BLaER1 treated with 17β-estradiol and CSF1 and Interleukin-3, amounts not matched to agents 10 nM and 100 nM (cell line): ENCODE results near the gene PIM3.
"Not testable (repeated sequence)": the region's sequence is repeated elsewhere in the genome, so short reads cannot be mapped to it uniquely, and the experiment has no call there.

Experiments used
- H3K27ac ChIP-seq, 11 experiments: shearing (Covaris generic); formaldehyde crosslinking; 2 replicates each; pipeline ENCODE4 v1.8.1; 2022
- H3K27me3 ChIP-seq, 11 experiments: shearing (Covaris generic); formaldehyde crosslinking; 2 replicates each; pipeline ENCODE4 v1.8.1; 2022
- H3K36me3 ChIP-seq, 11 experiments: shearing (Covaris generic); formaldehyde crosslinking; 2 replicates each; pipeline ENCODE4 v1.8.1; 2022
- H3K4me1 ChIP-seq, 10 experiments: shearing (Covaris generic); formaldehyde crosslinking; 2 replicates each; pipeline ENCODE4 v1.8.1; 2022
- H3K4me2 ChIP-seq, 11 experiments: shearing (Covaris generic); formaldehyde crosslinking; 2 replicates each; pipeline ENCODE4 v1.8.1; 2022
- H3K4me3 ChIP-seq, 10 experiments: shearing (Covaris generic); formaldehyde crosslinking; 2 replicates each; pipeline ENCODE4 v1.8.1; 2022
- H3K9ac ChIP-seq, 11 experiments: shearing (Covaris generic); formaldehyde crosslinking; 2 replicates each; pipeline ENCODE4 v1.8.1; 2022
- H3K9me3 ChIP-seq, 11 experiments: shearing (Covaris generic); formaldehyde crosslinking; replicated peaks in 1 of 11; 2 replicates each; pipeline ENCODE4 v1.8.1; 2022
- H4K20me1 ChIP-seq, 11 experiments: shearing (Covaris generic); formaldehyde crosslinking; 2 replicates each; pipeline ENCODE4 v1.8.1; 2022
- Cebpa-rat ChIP-seq, 11 experiments: shearing (Covaris generic); IDR thresholded peaks; 2 replicates each; pipeline ENCODE4 v1.8.1; 2022

The PIM3 gene

GRCh38 chr22:49976439-49977175 lies 16.0 kb downstream of the PIM3 start:
- peaks cover 19 to 25% (median 22%) of the 10 kb centered on the region in 11 experiments for H3K9me3 ChIP-seq
- H4K20me1 ChIP-seq, result peaks cover 0 to 4% (median 0%) of the 10 kb centered on the region in 11 experiments; a peak in 2 of 22 replicates
- TF ChIP-seq Cebpa-rat (IDR thresholded peaks at IDR 0.05), result no peak
- peaks cover 5 to 12% (median 10%) of the 10 kb centered on the region in 11 experiments; a peak in 21 of 22 replicates for H3K27me3 ChIP-seq
- peaks cover 21 to 25% (median 23%) of the 10 kb centered on the region in 10 experiments for H3K4me1 ChIP-seq
- H3K36me3 ChIP-seq, result no peaks in the 10 kb centered on the region
- no peak overlapping the region for H3K9ac ChIP-seq
- peak overlapping the region in 2 of 11 experiments; percentile 38 to 55; a peak in 1 of 22 replicates for H3K27ac ChIP-seq
- H3K4me3 ChIP-seq, result no peak overlapping the region
- H3K4me2 ChIP-seq, result peak overlapping the region; percentile 33 to 74 (median 63); a peak in 17 of 22 replicates

DNA sequence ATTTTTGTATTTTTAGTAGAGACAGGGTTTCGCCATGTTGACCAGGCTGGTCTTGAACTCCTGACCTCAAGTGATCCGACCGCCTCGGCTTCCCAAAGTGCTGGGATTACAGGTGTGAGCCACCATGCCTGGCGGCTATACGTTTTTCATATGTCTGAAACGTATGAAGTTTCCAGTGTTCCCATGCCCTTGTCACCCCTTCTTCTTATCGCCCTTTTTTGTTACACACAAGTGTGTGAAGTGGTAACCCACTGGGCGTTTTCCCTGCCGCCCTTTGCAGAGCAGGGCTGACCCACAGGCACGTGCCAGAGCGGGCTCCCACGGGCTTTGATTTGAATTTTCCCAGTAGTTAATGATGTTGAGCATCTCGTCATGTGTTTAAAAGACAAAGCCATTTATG lies 17.0 kb downstream of the PIM3 start:
- Histone ChIP-seq H3K36me3 (no peaks in the 10 kb centered on the region), H3K27me3 (peaks cover 0 to 2% (median under 1%) of the 10 kb centered on the region in 11 experiments; a peak in 7 of 22 replicates), H3K27ac (no peak overlapping the region), H4K20me1 (peaks cover 0 to 4% (median 0%) of the 10 kb centered on the region in 11 experiments; a peak in 1 of 22 replicates), H3K4me1 (peaks cover 15 to 19% (median 17%) of the 10 kb centered on the region in 10 experiments), H3K4me2 (no peak overlapping the region), H3K4me3 (no peak overlapping the region), H3K9ac (no peak overlapping the region), H3K9me3 (peaks cover 20 to 33% (median 25%) of the 10 kb centered on the region in 11 experiments)
- TF ChIP-seq Cebpa-rat (IDR thresholded peaks at IDR 0.05), result no peak

DNA sequence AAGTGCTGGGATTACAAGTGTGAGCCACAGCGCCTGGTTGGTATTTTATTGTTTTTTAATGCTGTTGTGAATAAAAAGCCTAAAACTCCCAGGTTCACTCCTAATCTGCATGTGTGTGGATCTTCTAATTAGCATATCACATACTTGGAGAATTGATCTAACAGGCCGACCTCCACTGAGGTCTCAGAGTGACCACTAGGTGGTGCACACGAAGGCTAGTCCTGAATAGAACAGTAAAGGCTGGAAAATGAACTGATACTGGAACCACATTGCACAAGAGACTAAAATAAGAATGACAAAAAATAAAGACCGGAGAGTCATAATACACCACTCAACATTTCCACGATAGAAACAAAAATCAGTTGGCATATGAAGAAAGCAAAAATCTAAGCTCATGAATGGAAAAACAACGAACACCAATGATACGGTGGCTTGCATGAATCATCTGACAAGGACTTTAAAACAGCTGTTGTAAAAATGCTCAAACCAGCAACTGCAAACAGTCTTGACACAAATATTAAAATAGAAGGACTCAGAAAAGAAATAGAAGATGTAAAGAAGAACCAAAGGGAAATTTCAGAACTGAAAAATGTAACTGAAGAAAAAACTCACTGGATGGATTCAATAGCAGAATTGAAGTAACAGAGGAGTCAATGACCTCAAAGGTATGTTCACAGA lies 19.2 kb downstream of the PIM3 start:
- Histone ChIP-seq H3K4me3 (no peak overlapping the region), H3K9ac (no peak overlapping the region), H3K4me2 (no peak overlapping the region), H3K4me1 (peaks cover 15 to 19% (median 17%) of the 10 kb centered on the region in 10 experiments), H3K9me3 (peaks cover 22 to 52% (median 38%) of the 10 kb centered on the region in 11 experiments), H3K27ac (no peak overlapping the region), H3K36me3 (no peaks in the 10 kb centered on the region), H3K27me3 (peaks cover 0 to 5% (median 0%) of the 10 kb centered on the region in 11 experiments; a peak in 5 of 22 replicates), H4K20me1 (peaks cover 0 to 4% (median 0%) of the 10 kb centered on the region in 11 experiments; a peak in 1 of 22 replicates)
- no peak for TF ChIP-seq Cebpa-rat (IDR thresholded peaks at IDR 0.05)

DNA sequence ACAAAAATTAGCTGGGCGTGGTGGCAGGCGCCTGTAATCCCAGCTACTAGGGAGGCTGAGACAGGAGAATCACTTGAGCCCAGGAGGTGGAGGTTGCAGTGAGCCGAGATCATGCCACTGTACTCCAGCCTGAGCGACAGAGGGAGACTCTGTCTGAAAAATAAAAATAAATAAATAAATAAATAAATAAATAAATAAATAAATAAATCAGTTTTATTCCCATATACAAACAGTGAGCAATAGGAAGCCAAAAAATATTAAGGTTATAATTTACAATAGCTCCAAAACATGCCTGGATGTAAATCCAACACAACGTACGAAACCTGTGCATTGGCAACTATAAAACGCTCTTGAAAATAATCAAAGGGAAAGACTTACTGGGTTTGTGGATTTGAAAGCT lies 21.2 kb downstream of the PIM3 start:
- not testable (repeated sequence) for H4K20me1 ChIP-seq, H3K27ac ChIP-seq, H3K9ac ChIP-seq, H3K27me3 ChIP-seq, H3K4me3 ChIP-seq, H3K36me3 ChIP-seq, H3K4me1 ChIP-seq, H3K4me2 ChIP-seq
- H3K9me3 ChIP-seq, result peaks cover 40 to 73% (median 55%) of the 10 kb centered on the region in 11 experiments

DNA sequence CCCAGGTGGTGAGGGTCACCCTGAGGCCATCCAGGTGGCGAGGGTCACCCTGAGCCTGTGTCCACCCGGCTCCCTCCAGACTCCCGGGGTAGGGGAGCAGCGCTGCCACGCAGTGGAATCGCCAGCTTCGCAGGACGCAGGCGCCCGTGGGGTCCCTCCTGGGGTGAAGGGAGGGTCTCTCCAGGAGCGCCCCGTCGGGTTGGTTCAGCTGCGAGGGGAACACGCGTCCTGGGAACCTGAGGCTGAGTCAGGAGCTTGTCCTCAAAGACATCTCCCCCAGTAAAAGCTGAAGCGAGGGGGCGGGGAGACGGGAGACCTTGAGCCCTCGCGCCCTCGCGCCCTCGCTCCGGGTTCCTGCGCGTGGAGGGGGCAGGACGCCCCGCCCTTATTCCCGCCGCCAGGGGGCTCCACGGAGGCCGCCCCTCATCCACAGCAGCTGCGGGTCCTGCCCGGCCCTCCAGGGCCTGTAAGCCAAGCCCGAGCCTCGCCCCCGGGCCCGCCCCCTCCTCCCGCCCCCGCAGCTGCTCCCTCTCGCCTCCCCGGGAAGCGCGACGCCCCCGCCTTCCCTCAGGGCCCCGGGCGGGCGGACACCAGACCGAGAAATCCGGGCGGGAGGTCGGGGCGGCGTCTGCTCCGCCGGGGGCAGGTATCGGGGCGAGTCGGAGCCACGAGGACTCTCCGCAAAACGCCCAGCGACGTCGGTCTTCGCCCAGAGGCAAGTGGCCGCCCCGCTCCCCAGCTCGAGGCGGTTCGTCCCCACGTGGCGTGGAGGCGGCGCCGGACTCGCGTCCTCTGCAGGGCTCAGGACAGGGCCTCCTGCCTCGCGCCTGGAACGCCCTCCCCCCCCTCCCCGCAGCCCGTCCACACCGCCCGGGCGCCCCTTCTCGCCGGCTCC lies 22.8 kb downstream of the PIM3 start:
- H3K4me3 ChIP-seq, result no peak overlapping the region
- peaks cover 44 to 88% (median 68%) of the 10 kb centered on the region in 11 experiments for H3K9me3 ChIP-seq
- peaks cover 0 to 5% (median 0%) of the 10 kb centered on the region in 11 experiments; a peak in 5 of 22 replicates for H3K27me3 ChIP-seq
- no peaks in the 10 kb centered on the region for H3K36me3 ChIP-seq
- H3K9ac ChIP-seq, result no peak overlapping the region
- H4K20me1 ChIP-seq, result no peaks in the 10 kb centered on the region
- no peak overlapping the region for H3K27ac ChIP-seq
- no peak for TF ChIP-seq Cebpa-rat (IDR thresholded peaks at IDR 0.05)
- H3K4me2 ChIP-seq, result no peak overlapping the region
- H3K4me1 ChIP-seq, result no peaks in the 10 kb centered on the region

- Histone ChIP-seq H3K36me3 (no peaks in the 10 kb centered on the region), H3K9ac (no peak overlapping the region), H3K27ac (no peak overlapping the region), H3K9me3 (peaks cover 53 to 95% (median 77%) of the 10 kb centered on the region in 11 experiments), H4K20me1 (no peaks in the 10 kb centered on the region), H3K4me2 (no peak overlapping the region), H3K4me1 (no peaks in the 10 kb centered on the region), H3K27me3 (peaks cover 0 to 5% (median 0%) of the 10 kb centered on the region in 11 experiments; a peak in 5 of 22 replicates), H3K4me3 (no peak overlapping the region)
- TF ChIP-seq Cebpa-rat (IDR thresholded peaks at IDR 0.05), result no peak
These were observed 25.8 kb downstream of the PIM3 start for GRCh38 chr22:49986325-49986724.

DNA sequence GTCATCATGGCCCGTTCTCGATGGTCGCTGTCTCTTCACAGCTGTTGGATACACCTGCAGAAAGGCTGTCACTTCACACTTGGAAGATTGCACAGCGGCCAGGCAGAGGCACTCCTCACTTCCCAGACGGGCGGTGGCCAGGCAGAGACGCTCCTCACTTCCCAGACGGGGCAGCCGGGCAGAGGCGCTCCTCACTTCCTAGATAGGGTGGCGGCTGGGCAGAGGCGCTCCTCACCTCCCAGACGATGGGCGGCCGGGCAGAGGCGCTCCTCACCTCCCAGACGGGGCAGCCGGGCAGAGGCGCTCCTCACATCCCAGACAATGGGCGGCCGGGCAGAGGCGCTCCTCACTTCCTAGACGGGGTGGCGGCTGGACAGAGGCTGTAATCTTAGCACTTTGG lies 29.3 kb downstream of the PIM3 start:
- not testable (repeated sequence) for H3K36me3 ChIP-seq, H3K27ac ChIP-seq, H4K20me1 ChIP-seq, H3K27me3 ChIP-seq, H3K4me2 ChIP-seq, H3K9ac ChIP-seq, H3K4me1 ChIP-seq, H3K4me3 ChIP-seq
- peaks cover 60 to 76% (median 68%) of the 10 kb centered on the region in 11 experiments for H3K9me3 ChIP-seq

- H3K9ac ChIP-seq, result no peak overlapping the region
- H4K20me1 ChIP-seq, result no peaks in the 10 kb centered on the region
- H3K4me1 ChIP-seq, result peaks cover 0 to 10% (median 0%) of the 10 kb centered on the region in 10 experiments; a peak in 5 of 20 replicates
- H3K27me3 ChIP-seq, result no peaks in the 10 kb centered on the region
- no peak overlapping the region for H3K27ac ChIP-seq
- no peaks in the 10 kb centered on the region for H3K36me3 ChIP-seq
- peaks cover 49 to 62% (median 57%) of the 10 kb centered on the region in 11 experiments for H3K9me3 ChIP-seq
- H3K4me3 ChIP-seq, result no peak overlapping the region
- TF ChIP-seq Cebpa-rat (IDR thresholded peaks at IDR 0.05), result no peak
- no peak overlapping the region for H3K4me2 ChIP-seq
These were observed 30.6 kb downstream of the PIM3 start for GRCh38 chr22:49991167-49991566.
